ENCODE measurements around the gene ELK4.

DNA sequence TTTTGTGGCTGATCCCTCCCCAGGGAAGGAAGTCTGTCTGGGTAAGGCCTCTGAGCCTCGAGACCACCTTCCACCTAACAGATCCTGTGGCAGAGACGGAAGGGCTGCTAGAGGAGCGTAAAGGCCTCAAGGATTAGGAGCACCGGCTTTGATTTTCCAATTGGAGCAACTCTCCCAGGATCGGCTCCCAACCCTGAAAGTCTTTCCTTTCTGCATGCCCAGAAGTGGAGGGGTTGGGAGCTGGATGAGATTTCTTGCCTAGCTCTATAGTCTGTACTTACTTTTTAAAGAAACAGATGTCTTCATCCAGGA, 41.4 kb downstream of the ELK4 start:
- TF ChIP-seq POLR2A (IDR thresholded peaks at IDR 0.05; ENCODE audit: low read depth, low read length) = no peak
- no peak for TF ChIP-seq BHLHE40 (IDR thresholded peaks at IDR 0.05; ENCODE audit: low read depth, low read length)
